LNCaP clone FGC (cell line): ENCODE data around the gene MYL1.

Source experiments
- DNase-seq: peaks from one replicate; pipeline ENCODE4 v3.0.0-alpha.2; 2011; ENCODE audit warnings: low read depth
- H3K4me3 ChIP-seq: 2 replicates; pipeline ENCODE4 v1.5.1; 2011; ENCODE audit warnings: mild to moderate bottlenecking, low read depth, low read length, control low read depth
- TF ChIP-seq, protein P1 (sequence below): IDR thresholded peaks from 2 replicates; pipeline ENCODE4 v1.5.1; 2012; ENCODE audit warnings: mild to moderate bottlenecking; ENCODE audit not compliant: control insufficient read depth, insufficient read depth; ENCODE audit errors: extremely low read depth

Gene MYL1

DNA sequence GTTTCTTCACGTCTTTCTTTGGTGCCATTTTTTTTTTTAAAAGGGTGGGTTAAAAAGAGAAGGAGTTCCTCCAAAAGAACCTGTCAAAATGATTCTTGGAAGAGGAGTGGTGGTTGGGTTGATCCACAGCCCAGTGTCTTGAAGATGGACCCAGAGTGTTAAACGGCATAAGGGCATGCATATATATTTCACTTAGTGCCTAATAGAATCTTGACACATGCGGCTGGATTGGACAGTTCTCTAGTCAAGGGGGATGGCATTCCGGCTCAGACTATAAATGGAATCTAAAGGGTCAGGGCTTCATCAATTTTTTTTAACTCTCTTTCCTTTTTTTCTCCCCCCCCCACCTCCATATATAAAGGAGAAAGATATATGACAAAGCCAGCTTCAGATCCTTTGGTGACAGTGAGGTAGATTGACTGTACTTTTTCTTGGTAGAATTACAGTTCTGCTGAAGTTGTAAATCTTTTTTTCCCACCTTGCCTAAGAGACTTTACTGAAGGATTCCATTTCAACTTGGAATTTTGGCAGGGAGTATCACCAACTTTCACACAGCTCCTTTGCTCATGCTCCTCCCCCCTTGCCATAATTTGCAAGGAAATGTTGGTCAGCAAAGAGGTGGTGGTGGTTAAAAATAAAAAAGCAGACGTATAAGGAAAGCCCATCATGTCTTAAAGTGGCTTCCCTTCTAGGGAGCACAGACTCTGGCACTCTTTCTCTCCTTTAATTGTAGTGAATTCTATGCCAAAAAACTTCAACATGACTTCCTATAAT lies at the start of gene MYL1:
Gene MYL1, minus strand, starts transcription at position 160 of the 774 bp plus-strand sequence. Its CDS starts 132 bp downstream, at position 28.
- H3K4me3 ChIP-seq = no peak within 1 kb of the TSS
- TF ChIP-seq, protein P1, sequence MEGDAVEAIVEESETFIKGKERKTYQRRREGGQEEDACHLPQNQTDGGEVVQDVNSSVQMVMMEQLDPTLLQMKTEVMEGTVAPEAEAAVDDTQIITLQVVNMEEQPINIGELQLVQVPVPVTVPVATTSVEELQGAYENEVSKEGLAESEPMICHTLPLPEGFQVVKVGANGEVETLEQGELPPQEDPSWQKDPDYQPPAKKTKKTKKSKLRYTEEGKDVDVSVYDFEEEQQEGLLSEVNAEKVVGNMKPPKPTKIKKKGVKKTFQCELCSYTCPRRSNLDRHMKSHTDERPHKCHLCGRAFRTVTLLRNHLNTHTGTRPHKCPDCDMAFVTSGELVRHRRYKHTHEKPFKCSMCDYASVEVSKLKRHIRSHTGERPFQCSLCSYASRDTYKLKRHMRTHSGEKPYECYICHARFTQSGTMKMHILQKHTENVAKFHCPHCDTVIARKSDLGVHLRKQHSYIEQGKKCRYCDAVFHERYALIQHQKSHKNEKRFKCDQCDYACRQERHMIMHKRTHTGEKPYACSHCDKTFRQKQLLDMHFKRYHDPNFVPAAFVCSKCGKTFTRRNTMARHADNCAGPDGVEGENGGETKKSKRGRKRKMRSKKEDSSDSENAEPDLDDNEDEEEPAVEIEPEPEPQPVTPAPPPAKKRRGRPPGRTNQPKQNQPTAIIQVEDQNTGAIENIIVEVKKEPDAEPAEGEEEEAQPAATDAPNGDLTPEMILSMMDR = no peak
- no peak for DNase-seq

DNA sequence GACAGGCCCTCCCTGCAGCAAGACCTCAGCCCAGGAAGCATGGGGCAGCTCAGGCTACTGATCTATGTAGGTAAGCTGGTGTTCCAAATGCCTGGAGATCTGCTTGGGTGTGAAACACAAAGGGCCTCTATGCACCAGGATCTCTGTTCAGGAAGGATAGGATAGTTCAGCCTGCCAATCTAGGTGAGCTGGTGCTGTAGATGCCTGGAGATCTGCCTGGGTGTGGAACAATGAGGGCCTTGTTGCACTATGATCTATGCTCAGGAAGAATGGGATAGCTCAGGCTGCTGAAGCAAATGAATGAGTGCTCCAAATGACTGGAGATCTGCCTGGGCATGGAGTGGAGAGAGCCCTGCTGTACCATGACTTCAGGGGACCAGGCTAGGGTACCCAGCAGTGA lies 48.9 kb upstream of the MYL1 start:
- TF ChIP-seq, protein P1 = no peak
- H3K4me3 ChIP-seq = no peak overlapping the region
- no peak for DNase-seq

- TF ChIP-seq, protein P1 = peak; percentile 48
- DNase-seq = peak; percentile 14
- no peak overlapping the region for H3K4me3 ChIP-seq
Measured at GRCh38 chr2:210363261-210363660, 48.3 kb upstream of the MYL1 start.

DNA sequence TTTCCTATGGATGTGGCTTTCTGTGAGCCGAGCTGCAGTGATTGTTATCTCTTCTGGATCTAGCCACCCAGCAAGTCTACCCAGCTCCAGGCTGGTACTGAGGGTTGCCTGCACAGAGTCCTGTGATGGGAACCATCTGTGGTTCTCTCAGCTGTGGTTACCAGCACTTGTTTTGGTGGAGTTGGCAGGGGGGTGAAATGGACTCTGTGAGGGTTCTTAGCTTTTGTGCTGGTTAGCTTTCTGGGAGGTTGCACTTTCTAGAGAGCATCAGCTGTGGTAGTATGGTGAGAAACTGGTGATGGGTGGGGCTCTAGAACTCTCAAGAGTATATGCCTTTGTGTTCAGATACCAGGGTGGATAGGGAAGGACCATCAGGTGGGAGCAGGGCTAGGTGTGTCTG lies 45.4 kb upstream of the MYL1 start:
- DNase-seq = no peak
- no peak overlapping the region for H3K4me3 ChIP-seq
- TF ChIP-seq, protein P1 = no peak

- DNase-seq = no peak
- no peak overlapping the region for H3K4me3 ChIP-seq
- TF ChIP-seq, protein P1 = no peak
Measured at GRCh38 chr2:210356944-210357343, 42.0 kb upstream of the MYL1 start.

DNA sequence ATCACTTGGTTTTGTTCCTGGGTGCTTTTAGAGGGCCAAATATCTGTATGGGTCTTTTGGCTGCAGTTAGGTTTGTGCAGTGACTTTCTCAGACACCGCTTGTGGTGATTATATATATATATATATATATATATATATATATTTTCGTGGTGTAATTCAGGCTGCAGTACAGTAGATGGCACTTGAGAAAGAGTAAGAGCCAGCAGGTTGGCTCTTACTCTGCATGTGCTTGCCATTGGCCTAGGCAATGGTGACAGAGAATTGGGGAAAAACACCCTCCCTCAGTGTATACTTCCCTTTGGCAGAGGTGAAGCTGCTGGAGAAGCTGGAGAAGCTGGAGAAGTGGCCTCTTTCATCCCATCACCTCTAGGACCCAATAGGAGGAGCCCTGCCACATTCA lies 22.2 kb upstream of the MYL1 start:
- H3K4me3 ChIP-seq = no peak overlapping the region
- TF ChIP-seq, protein P1 = no peak
- no peak for DNase-seq

DNA sequence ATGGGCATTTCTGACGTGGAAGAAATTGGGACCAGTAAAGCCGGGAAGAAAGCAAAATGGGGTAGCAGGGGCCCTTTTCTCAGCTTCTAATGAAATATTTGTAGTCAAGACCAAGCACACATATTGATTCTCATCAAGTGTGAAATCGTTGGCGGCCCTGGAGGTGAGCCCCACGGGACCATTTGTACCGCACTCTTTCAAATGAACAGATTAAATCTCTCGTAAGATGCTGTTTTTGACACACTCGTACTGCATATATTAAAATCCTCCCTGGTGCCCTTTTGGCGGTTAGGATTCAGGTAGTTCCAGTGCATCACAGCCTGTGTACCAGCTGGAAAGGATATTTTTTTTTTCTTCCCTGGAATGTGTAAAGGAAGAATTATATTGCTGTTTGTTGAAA lies 9.9 kb upstream of the MYL1 start:
- DNase-seq = no peak
- TF ChIP-seq, protein P1 = no peak

More for the DNA sequence above, 9.9 kb upstream of the MYL1 start:
- no peak overlapping the region for H3K4me3 ChIP-seq
